GM06990 (cell line): ENCODE data around the gene COL4A2.

Source experiments
- DNase-seq: peaks from one replicate; pipeline ENCODE4 v3.0.0-alpha.2; 2011; ENCODE audit not compliant: insufficient read length; ENCODE audit errors: extremely low read depth
- H3K27me3 ChIP-seq: replicated peaks from 2 replicates; pipeline ENCODE4 v1.6.0; 2011; ENCODE audit warnings: low read length; ENCODE audit not compliant: control insufficient read depth, insufficient read depth
- H3K36me3 ChIP-seq: 2 replicates; pipeline ENCODE4 v1.5.1; 2011; ENCODE audit warnings: low read length; ENCODE audit not compliant: control insufficient read depth, insufficient read depth
- H3K4me3 ChIP-seq: replicated peaks from 2 replicates; pipeline ENCODE4 v1.5.1; 2011; ENCODE audit warnings: low read depth, mild to moderate bottlenecking, control low read depth, low read length
- CTCF ChIP-seq: IDR thresholded peaks from 2 replicates; pipeline ENCODE4 v1.5.1; 2011; ENCODE audit warnings: low read length, control low read depth, mild to moderate bottlenecking, inconsistent platforms; ENCODE audit not compliant: insufficient read depth, poor library complexity, severe bottlenecking

Gene COL4A2

GRCh38 chr13:110350509-110350908 lies 43.4 kb downstream of the COL4A2 start:
- no peak for TF ChIP-seq CTCF
- DNase-seq = no peak
- no peak overlapping the region for H3K4me3 ChIP-seq
- H3K27me3 ChIP-seq = no peaks in the 10 kb centered on the region; the same call in 1 of the 2 replicates
- H3K36me3 ChIP-seq = no peaks in the 10 kb centered on the region

- Histone ChIP-seq H3K4me3 (no peak overlapping the region), H3K27me3 (no peaks in the 10 kb centered on the region; the same call in 1 of the 2 replicates), H3K36me3 (no peaks in the 10 kb centered on the region)
- no peak for DNase-seq
- no peak for TF ChIP-seq CTCF
These were observed 44.7 kb downstream of the COL4A2 start for GRCh38 chr13:110351636-110352420.

- H3K27me3 ChIP-seq = no peaks in the 10 kb centered on the region; the same call in 1 of the 2 replicates
- TF ChIP-seq CTCF = peak; percentile 54
- DNase-seq = no peak
- H3K36me3 ChIP-seq = no peaks in the 10 kb centered on the region
- H3K4me3 ChIP-seq = no peak overlapping the region
These were observed 45.7 kb downstream of the COL4A2 start for GRCh38 chr13:110352735-110353134.

- no peak for DNase-seq
- no peak overlapping the region for H3K4me3 ChIP-seq
- no peak for TF ChIP-seq CTCF
- no peaks in the 10 kb centered on the region; the same call in 1 of the 2 replicates for H3K27me3 ChIP-seq
- H3K36me3 ChIP-seq = no peaks in the 10 kb centered on the region
These were observed 46.4 kb downstream of the COL4A2 start for GRCh38 chr13:110353339-110353977.

GRCh38 chr13:110354123-110354627 lies 47.1 kb downstream of the COL4A2 start:
- TF ChIP-seq CTCF = no peak
- no peak for DNase-seq
- no peaks in the 10 kb centered on the region; the same call in 1 of the 2 replicates for H3K27me3 ChIP-seq
- no peaks in the 10 kb centered on the region for H3K36me3 ChIP-seq
- no peak overlapping the region for H3K4me3 ChIP-seq
